OCI-LY1 (cell line): ENCODE results near the gene P2RY6.

Experiments used
- H2AFZ ChIP-seq: fragments of 200-600 bp; sonication (generic), shearing (Covaris generic); 2 replicates; pipeline ENCODE4 v1.6.0; 2014; ENCODE audit warnings: antibody characterized with exemption, mild to moderate bottlenecking, low read length
- H3F3A ChIP-seq: fragments of 200-600 bp; sonication (generic), shearing (Covaris generic); 2 replicates; pipeline ENCODE4 v1.6.0; 2014; ENCODE audit warnings: mild to moderate bottlenecking, antibody characterized with exemption, low read length, moderate library complexity; ENCODE audit not compliant: insufficient read depth
- H3K27ac ChIP-seq: fragments of 200-600 bp; sonication (generic); 2 replicates; pipeline ENCODE4 v1.5.1; 2014; ENCODE audit warnings: low read length, mixed run types, mild to moderate bottlenecking, low read depth; ENCODE audit not compliant: poor library complexity, severe bottlenecking
- H3K27me3 ChIP-seq: fragments of 200-600 bp; sonication (generic); 2 replicates; pipeline ENCODE4 v1.6.0; 2014; ENCODE audit warnings: antibody characterized with exemption, mild to moderate bottlenecking, low read length, moderate library complexity; ENCODE audit not compliant: insufficient read depth
- H3K36me3 ChIP-seq: fragments of 200-600 bp; sonication (generic); 2 replicates; pipeline ENCODE4 v1.6.1; 2014; ENCODE audit warnings: mild to moderate bottlenecking, antibody characterized with exemption, low read length, moderate library complexity, mixed read lengths; ENCODE audit not compliant: insufficient read depth
- H3K4me1 ChIP-seq: fragments of 200-600 bp; sonication (generic); 2 replicates; pipeline ENCODE4 v1.5.1; 2014; ENCODE audit warnings: mild to moderate bottlenecking, low read length, moderate library complexity; ENCODE audit not compliant: insufficient read depth, severe bottlenecking
- H3K4me2 ChIP-seq: fragments of 200-600 bp; sonication (generic), shearing (Covaris generic); 2 replicates; pipeline ENCODE4 v1.6.1; 2014; ENCODE audit warnings: low read length
- H3K4me3 ChIP-seq: fragments of 200-600 bp; sonication (generic); 2 replicates; pipeline ENCODE4 v1.5.1; 2014; ENCODE audit warnings: low read length, low read depth, mild to moderate bottlenecking, mixed read lengths; ENCODE audit not compliant: poor library complexity, severe bottlenecking
- H3K79me2 ChIP-seq: fragments of 200-600 bp; shearing (Covaris generic); 2 replicates; pipeline ENCODE4 v1.6.1; 2016; ENCODE audit warnings: mixed run types, low read length, mixed read lengths; ENCODE audit not compliant: insufficient read depth
- H3K9ac ChIP-seq: fragments of 200-600 bp; sonication (generic), shearing (Covaris generic); 2 replicates; pipeline ENCODE4 v1.6.1; 2014; ENCODE audit warnings: mild to moderate bottlenecking, low read length, mixed read lengths
- H3K9me2 ChIP-seq: fragments of 200-600 bp; sonication (generic), shearing (Covaris generic); 2 replicates; pipeline ENCODE4 v1.6.1; 2014; ENCODE audit warnings: low read depth, mild to moderate bottlenecking, low read length, mixed read lengths
- H3K9me3 ChIP-seq: fragments of 200-600 bp; shearing (Covaris generic); 2 replicates; pipeline ENCODE4 v1.6.1; 2014; ENCODE audit warnings: low read length, mixed read lengths
- H4K20me1 ChIP-seq: fragments of 200-600 bp; sonication (generic), shearing (Covaris generic); 2 replicates; pipeline ENCODE4 v1.6.0; 2016; ENCODE audit warnings: mild to moderate bottlenecking, low read length; ENCODE audit not compliant: insufficient read depth
- CTCF ChIP-seq: fragments of 200-600 bp; sonication (generic), shearing (Covaris generic); IDR thresholded peaks from 2 replicates; pipeline ENCODE4 v1.5.1; 2017; ENCODE audit warnings: mild to moderate bottlenecking, antibody characterized with exemption, low read length, moderate library complexity, mixed read lengths
- EZH2 ChIP-seq: fragments of 200-600 bp; sonication (generic), shearing (Covaris generic); IDR thresholded peaks from 2 replicates; pipeline ENCODE4 v1.8.0; 2017; ENCODE audit warnings: borderline replicate concordance, mixed run types, mild to moderate bottlenecking, antibody characterized with exemption, low read length, moderate library complexity, mixed read lengths

The P2RY6 gene

GRCh38 chr11:73295996-73296318 lies 23.8 kb downstream of the P2RY6 start:
- no peak overlapping the region for H2AFZ ChIP-seq

GRCh38 chr11:73296501-73297230 lies 24.5 kb downstream of the P2RY6 start:
- Histone ChIP-seq H3K4me3 (no peak overlapping the region), H3K9ac (no peak overlapping the region), H2AFZ (no peak overlapping the region), H3K4me1 (no peaks in the 10 kb centered on the region), H3K9me3 (no peaks in the 10 kb centered on the region), H3K79me2 (no peaks in the 10 kb centered on the region), H3K4me2 (no peak overlapping the region), H4K20me1 (no peaks in the 10 kb centered on the region), H3K27me3 (0 out of 2 replicates have a peak, but pooled peaks cover 7% of the 10 kb centered on the region), H3K9me2 (no peaks in the 10 kb centered on the region), H3F3A (no peaks in the 10 kb centered on the region), H3K36me3 (no peaks in the 10 kb centered on the region), H3K27ac (no peak overlapping the region)
- TF ChIP-seq EZH2 (no peak), CTCF (no peak)

More at GRCh38 chr11:73295996-73296318, 23.8 kb downstream of the P2RY6 start:
- no peaks in the 10 kb centered on the region for H3K9me2 ChIP-seq
- H3K79me2 ChIP-seq = no peaks in the 10 kb centered on the region
- TF ChIP-seq EZH2 (no peak), CTCF (no peak)
- no peak overlapping the region for H3K9ac ChIP-seq
- H3K4me3 ChIP-seq = no peak overlapping the region
- 0 out of 2 replicates have a peak, but pooled peaks cover 7% of the 10 kb centered on the region for H3K27me3 ChIP-seq
- H3K9me3 ChIP-seq = no peaks in the 10 kb centered on the region
- no peaks in the 10 kb centered on the region for H3F3A ChIP-seq
- H3K27ac ChIP-seq = no peak overlapping the region
- no peaks in the 10 kb centered on the region for H3K36me3 ChIP-seq
- no peaks in the 10 kb centered on the region for H4K20me1 ChIP-seq
- H3K4me1 ChIP-seq = no peaks in the 10 kb centered on the region
- H3K4me2 ChIP-seq = no peak overlapping the region

- H3K9me2 ChIP-seq = no peaks in the 10 kb centered on the region
- no peak for TF ChIP-seq EZH2
- no peak for TF ChIP-seq CTCF
- H3K9ac ChIP-seq = no peak overlapping the region
- 0 out of 2 replicates have a peak, but pooled peaks cover 4% of the 10 kb centered on the region for H3K27me3 ChIP-seq
- no peak overlapping the region for H2AFZ ChIP-seq
- no peak overlapping the region for H3K4me3 ChIP-seq
- no peaks in the 10 kb centered on the region for H4K20me1 ChIP-seq
- no peak overlapping the region for H3K27ac ChIP-seq
- H3F3A ChIP-seq = no peaks in the 10 kb centered on the region
- no peaks in the 10 kb centered on the region for H3K4me1 ChIP-seq
- H3K4me2 ChIP-seq = no peak overlapping the region
- H3K9me3 ChIP-seq = no peaks in the 10 kb centered on the region
- H3K79me2 ChIP-seq = no peaks in the 10 kb centered on the region
- H3K36me3 ChIP-seq = no peaks in the 10 kb centered on the region
These were observed 25.1 kb downstream of the P2RY6 start for GRCh38 chr11:73297231-73297590.
